Stimulated activated CD4-positive, alpha-beta T cell treated with anti-CD3 and anti-CD28 coated beads, Interleukin-2, amount 100 ng/mL, for 24 hours (primary cell): ENCODE data around the gene WSCD2.

Experiments
- DNase-seq, 2 donors: peaks; one replicate each; pipeline ENCODE4 v3.0.0-alpha.2; 2020

Gene WSCD2

GRCh38 chr12:108170164-108170563 lies 41.1 kb downstream of the WSCD2 start:
- no peak for DNase-seq

DNA sequence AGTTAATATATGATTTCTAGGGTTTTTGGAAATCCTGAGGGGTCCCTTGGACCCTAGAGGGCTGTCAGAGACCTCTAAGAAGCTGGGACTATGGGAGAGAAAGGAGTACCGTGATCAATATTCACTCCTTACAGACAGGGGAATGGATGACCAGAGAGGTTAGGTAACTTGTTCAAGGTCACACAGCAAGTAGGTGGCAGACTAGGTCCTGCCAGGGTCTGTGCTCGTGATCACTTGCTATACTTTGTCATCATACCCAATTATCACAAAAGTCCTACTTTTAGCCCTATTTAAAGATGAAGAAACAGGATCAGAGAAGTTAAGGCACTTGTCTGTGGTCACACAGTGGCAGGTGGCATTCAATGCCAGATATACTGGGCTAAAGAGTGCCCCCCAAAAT lies 42.9 kb downstream of the WSCD2 start:
- no peak for DNase-seq

DNA sequence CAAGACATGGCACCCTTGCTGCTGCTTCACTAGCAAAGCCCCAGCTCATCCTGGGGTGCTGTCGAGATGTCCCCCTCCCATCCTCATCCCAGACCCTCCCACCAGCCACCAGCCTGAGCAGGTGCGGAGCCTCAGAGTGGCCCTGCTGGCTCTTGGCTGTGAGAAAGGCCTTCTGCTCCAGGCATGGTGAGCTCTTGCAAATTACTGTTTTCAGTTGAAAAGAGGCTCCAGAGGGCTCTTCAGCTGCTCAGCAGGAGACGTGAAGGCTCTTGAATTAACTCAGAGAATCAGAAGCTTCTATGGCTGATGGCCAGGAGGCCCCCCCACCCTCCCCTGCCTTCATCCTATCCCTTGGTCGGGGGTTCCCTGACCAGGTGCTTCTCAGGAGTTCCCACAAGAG lies 44.1 kb downstream of the WSCD2 start:
- no peak for DNase-seq

GRCh38 chr12:108173892-108174291 lies 44.8 kb downstream of the WSCD2 start:
- no peak for DNase-seq

DNA sequence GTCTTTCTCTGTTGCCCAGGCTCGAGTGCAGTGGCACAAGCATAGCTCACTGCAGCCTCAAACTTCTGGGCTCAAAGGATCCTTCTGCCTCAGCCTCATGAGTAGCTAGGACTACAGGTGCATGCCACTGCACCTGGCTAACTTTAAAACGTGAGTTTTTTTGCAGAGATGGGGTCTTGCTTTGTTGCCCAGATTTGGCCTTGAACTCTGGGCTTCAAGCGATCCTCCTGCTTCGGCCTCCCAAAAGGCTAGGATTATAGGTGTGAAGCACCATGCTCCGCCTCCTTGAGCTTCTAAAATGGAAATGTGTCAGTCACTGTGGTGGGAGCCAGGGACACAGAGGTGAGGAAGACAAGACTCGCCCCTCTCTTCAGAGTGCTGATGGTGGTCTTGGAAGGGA lies 45.6 kb downstream of the WSCD2 start:
- DNase-seq: no peak

GRCh38 chr12:108175310-108175709 lies 46.2 kb downstream of the WSCD2 start:
- no peak for DNase-seq

DNA sequence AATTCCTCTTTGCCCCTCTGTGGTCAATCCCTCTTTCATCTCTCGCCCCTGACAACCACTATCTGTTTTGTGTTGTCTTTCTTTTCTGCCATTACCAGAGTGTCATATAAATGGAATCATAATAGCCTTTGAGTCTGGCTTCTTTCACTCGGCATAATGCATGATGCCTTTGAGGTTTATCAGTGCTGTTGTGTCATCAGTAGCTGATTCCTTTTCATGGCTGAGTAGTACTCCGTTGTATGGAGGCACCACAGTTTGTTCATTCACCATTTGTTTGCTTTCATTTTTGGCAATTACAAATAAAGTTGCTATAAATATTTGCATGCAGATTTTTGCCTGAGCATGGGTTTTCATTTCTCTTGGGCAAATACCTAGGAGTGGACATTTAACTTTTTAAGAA lies 47.2 kb downstream of the WSCD2 start:
- no peak for DNase-seq

GRCh38 chr12:108177131-108177530 lies 48.0 kb downstream of the WSCD2 start:
- no peak for DNase-seq

- no peak for DNase-seq
Measured at GRCh38 chr12:108179305-108179704, 50.2 kb downstream of the WSCD2 start.

DNA sequence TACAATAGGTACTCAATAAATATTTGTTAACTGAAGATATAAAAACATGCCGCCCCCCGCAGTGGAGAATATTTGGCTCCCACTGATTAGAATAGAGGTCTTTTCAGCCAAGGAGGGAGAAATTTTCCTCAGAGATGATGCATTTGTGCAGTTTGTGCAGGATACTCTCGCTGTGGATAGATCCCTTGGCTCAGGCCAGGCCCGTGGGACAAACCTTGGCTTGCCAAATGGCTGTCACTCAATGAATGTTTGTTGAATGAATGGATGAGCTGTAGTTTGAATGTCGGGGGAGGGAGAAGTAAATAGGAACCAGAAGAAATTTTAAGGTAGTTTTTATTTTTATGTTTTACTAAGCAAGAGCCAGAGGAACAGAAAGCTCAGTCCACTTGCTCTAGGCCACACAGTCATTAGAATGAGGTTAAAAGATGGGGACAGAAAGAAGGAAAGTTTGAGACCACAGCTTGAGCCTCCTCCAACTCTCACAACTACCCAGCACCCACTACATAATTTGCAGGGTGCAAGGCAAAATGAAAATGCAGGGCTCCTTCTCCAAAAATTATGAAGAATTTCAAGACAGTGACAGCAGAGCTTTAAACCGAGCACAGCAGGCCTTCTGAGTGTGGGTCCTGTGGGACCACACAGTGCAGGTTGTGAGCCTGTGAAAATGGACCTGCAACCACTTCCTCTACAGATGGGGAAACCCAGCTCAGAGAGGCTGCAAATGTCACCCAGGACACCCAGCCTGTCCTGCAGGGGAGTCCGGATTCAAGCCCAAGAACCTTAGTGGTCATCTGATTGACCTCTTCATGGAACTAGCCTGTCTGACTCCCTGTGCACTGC lies 51.4 kb downstream of the WSCD2 start:
- no peak for DNase-seq

GRCh38 chr12:108181095-108181454 lies 52.0 kb downstream of the WSCD2 start:
- DNase-seq: no peak

GRCh38 chr12:108182096-108182495 lies 53.0 kb downstream of the WSCD2 start:
- no peak for DNase-seq

GRCh38 chr12:108185002-108185401 lies 55.9 kb downstream of the WSCD2 start:
- DNase-seq: no peak

GRCh38 chr12:108187831-108188230 lies 58.7 kb downstream of the WSCD2 start:
- DNase-seq: no peak

DNA sequence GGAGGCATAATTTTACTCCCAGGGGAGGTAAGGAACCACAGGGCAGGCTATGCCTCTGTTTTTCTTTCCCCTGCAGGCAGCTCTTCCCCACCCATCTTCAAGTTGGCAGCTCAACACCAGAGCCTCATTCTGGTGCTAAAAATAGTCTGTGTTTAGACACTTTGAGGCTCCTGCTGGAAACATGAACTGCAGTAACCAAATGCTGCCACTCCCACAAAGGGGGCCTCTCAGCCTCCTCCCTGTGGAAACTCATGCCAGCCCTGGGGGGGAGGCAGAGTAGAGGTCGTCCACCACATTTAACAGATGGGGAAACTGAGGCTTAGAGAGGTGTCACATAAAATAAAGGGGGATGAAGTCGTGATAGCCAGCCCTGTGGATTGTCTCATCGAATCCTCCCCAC lies 61.4 kb downstream of the WSCD2 start:
- no peak for DNase-seq

DNA sequence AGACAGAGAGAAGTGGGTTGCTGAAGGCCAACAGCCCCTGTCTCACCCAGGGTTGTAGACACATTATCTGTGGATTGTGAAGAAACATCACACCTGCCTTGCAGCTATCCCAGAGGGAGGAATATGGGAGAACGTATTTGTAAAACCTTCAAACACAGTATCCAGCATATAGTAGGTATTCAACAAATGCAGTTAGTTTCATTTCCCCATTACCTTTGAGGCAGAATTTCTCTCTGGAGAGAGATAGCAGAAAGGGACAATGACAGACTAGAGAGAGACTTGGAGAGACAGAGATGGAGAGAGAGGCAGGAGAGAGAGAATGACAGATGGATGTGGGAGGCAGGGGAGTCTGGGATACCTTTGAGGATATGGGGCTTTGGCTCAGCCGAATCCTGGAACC lies 62.0 kb downstream of the WSCD2 start:
- DNase-seq: no peak

DNA sequence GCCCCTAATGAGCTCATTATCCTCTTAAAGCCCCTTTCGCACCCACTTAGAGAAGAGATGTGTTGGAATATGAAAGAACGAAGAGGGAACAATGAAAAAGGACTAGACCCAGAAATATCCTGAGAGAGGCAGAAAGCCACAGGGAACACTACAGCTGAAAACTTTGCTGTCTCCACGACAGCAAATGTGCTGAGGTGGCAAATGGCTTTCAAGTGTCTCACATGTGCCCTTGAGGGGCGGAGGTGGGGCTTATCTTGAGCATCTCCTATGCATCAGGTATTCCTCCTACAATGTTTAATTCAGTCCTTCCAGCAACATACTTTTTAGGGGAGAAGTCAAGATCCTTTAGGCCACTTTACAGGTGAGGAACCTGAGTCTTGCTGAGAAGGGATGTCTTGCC lies 62.9 kb downstream of the WSCD2 start:
- no peak for DNase-seq

DNA sequence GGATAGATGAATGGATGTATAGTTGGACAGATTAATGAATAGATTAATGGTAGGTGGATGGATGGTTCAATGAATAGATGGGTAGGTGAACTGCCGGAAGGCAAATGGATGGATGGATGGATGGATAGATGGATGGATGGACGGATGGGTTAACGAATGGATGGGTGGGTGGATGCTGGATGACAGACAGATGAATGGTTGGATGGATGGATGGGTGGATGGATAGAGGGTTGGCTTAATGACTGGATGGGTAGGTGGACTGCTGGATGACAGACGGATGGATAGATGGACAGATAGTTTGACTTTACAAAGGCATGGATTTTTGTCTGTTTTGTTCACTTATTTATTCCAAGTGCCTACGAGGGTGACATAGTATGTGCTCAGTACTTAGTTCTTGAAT lies 64.4 kb downstream of the WSCD2 start:
- DNase-seq: no peak

DNA sequence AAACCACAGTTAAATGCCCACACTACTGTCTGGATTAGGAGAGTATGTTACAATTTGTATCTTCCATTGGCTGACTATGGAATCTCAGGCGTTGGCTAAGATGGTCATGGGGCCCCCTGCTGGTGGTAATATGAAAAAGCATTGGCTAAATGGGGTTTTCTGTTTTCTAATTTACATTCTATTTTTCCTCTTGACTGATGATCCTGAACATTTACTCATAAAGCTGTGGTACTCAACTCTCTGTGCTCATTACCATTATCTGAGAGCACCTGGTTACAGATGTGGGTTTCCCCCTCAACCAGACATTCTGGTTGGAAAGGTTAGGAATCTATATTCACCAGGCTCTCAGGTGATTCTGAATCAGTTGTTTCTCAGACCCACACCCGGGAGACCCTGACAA lies 64.8 kb downstream of the WSCD2 start:
- peak; percentile 20 to 28 for DNase-seq

GRCh38 chr12:108194585-108194984 lies 65.5 kb downstream of the WSCD2 start:
- no peak for DNase-seq

GRCh38 chr12:108196319-108196718 lies 67.2 kb downstream of the WSCD2 start:
- no peak for DNase-seq

DNA sequence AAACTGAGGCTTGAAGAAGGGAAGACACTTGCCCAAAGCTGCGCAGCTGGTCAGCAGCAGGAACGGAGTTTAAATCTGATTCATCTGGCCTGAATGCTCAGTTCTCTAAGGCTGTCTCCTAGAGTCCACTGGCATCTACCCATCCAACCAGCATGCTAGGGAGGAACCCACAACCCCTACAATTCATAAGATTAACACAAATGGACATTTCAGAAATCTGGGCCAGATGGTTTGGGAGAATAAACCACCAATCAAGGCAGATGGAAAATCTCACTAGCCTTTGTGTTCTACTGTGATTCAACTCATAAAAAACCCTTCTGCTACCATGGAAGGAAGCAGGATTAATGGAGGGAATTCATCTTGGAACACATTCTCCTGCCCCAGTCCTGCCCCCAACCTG lies 67.8 kb downstream of the WSCD2 start:
- DNase-seq: no peak

GRCh38 chr12:108198043-108198442 lies 69.0 kb downstream of the WSCD2 start:
- no peak for DNase-seq

GRCh38 chr12:108199106-108199505 lies 70.0 kb downstream of the WSCD2 start:
- DNase-seq: no peak

DNA sequence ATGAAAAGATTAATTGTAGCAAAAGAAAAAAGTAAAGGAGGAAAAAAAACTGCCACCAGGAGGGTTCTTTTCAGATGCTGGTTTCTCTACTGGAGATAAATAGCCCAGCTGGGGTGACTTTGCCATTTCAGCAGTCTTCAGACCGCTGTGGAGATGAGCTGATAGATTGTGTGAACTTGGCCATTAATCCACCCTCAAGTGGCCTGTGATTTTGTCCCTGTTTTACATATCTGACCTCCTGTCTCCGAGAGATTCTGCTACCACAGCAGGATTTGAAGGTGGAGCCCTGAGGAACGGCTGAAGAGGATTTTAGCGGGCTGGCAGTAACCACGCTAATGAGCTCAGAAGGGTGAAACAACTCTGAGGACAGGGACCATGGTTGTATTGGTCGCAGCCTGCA lies 72.7 kb downstream of the WSCD2 start:
- no peak for DNase-seq
